ENCODE results near the gene SIK3.
"Not testable (repeated sequence)": the region's sequence is repeated elsewhere in the genome, so short reads cannot be mapped to it uniquely, and the experiment has no call there.

Gene SIK3

GRCh38 chr11:116837231-116838091, 260.8 kb downstream of the SIK3 start, which contains the start of gene APOA1:
Gene APOA1 (minus strand): TSS chr11:116837622. CDS start chr11:116837387, 235 bp downstream.
- H3K4me3 ChIP-seq (ENCODE audit: low read depth, low read length) = no peak within 1 kb of the TSS
- TF ChIP-seq, protein P1, sequence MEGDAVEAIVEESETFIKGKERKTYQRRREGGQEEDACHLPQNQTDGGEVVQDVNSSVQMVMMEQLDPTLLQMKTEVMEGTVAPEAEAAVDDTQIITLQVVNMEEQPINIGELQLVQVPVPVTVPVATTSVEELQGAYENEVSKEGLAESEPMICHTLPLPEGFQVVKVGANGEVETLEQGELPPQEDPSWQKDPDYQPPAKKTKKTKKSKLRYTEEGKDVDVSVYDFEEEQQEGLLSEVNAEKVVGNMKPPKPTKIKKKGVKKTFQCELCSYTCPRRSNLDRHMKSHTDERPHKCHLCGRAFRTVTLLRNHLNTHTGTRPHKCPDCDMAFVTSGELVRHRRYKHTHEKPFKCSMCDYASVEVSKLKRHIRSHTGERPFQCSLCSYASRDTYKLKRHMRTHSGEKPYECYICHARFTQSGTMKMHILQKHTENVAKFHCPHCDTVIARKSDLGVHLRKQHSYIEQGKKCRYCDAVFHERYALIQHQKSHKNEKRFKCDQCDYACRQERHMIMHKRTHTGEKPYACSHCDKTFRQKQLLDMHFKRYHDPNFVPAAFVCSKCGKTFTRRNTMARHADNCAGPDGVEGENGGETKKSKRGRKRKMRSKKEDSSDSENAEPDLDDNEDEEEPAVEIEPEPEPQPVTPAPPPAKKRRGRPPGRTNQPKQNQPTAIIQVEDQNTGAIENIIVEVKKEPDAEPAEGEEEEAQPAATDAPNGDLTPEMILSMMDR (IDR thresholded peaks at IDR 0.05; ENCODE audit: low read depth, low read length) = no peak

DNA sequence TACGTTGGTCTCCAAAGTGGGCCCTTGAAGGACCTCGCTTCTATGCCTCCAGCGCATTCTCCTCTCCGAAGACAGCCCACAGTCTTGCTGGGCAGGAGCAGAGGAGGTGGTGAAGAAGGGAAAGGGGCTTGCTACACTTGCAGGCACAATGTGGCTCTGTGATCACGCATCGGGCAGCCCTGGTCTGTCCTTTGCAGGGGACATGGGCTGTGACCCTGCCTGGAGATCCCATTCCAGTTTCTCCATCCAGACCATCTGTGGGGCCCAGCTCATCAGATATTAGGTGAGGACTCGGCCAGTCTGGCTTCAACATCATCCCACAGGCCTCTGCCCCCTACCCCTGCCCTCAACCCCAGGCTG, 261.6 kb downstream of the SIK3 start:
- TF ChIP-seq, protein P1 (IDR thresholded peaks at IDR 0.05; ENCODE audit: low read depth, low read length) = no peak
- no peak overlapping the region for H3K4me3 ChIP-seq (ENCODE audit: low read depth, low read length)

- H3K4me3 ChIP-seq (ENCODE audit: low read depth, low read length) = peak overlapping the region; percentile 41
- TF ChIP-seq, protein P1 (IDR thresholded peaks at IDR 0.05; ENCODE audit: low read depth, low read length) = peak; percentile 49
Measured at GRCh38 chr11:116835791-116836631, 262.2 kb downstream of the SIK3 start.

- peak overlapping the region; percentile 41 for H3K4me3 ChIP-seq (ENCODE audit: low read depth, low read length)
- TF ChIP-seq, protein P1 (IDR thresholded peaks at IDR 0.05; ENCODE audit: low read depth, low read length) = no peak
Measured at GRCh38 chr11:116835042-116835772, 263.0 kb downstream of the SIK3 start.

DNA sequence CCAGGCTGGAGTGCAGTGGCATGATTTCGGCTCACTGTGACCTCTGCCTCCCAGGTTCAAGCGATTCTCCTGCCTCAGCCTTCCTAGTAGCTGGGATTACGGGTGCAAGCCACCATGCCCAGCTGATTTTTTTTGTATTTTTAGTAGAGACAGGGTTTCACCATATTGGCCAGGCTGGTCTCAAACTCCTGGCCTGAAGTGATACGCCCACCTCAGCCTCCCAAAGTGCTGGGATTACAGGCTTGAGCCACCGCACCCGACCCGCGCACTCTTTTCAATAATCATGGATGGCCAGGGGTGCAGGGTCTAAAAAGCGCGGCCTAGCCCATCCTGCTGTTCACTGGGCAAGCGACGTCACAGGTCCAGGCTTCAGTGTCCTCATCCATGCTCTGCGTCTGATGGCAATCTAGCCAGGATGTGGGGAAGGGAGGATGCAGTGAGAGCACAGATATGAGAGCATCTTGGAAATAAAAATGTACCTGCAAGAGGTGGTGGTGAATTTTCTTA, 263.6 kb downstream of the SIK3 start:
- H3K4me3 ChIP-seq (ENCODE audit: low read depth, low read length) = not testable (repeated sequence)

DNA sequence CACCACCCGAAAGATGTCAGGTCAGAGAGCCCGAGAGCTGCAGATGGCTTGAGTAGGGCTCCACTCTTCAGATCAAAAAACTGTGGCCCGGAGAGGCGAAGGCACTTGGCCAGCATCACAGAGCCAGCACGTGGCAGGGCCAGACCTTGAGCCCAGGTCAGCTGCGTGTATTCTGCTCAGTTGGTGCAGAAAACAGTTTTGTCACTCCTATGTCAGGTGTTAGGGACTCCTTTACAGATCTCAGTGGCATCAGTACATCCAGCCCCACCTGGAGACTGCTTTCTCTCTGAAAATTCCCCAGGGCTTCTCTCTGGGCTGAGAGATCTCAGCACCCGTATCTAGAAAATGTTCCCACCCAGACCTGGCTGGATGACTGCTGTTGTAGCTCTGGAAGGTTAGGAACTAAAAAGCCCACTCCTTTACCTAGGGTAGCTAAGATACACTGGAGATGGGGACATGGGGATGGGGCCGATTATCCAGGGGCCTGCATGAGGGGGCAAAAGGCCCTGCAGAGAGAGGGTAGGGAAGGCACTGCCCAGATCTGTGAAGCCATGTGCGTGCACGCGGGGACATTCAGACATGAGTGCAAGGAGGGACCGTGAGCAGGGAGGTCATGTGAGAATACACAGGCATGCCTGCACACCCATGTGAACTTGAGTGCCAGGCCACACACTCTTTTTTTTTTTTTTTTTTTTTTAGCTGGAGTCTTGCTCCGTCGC, 264.3 kb downstream of the SIK3 start:
- TF ChIP-seq, protein P1 (IDR thresholded peaks at IDR 0.05; ENCODE audit: low read depth, low read length) = no peak
- no peak overlapping the region for H3K4me3 ChIP-seq (ENCODE audit: low read depth, low read length)

DNA sequence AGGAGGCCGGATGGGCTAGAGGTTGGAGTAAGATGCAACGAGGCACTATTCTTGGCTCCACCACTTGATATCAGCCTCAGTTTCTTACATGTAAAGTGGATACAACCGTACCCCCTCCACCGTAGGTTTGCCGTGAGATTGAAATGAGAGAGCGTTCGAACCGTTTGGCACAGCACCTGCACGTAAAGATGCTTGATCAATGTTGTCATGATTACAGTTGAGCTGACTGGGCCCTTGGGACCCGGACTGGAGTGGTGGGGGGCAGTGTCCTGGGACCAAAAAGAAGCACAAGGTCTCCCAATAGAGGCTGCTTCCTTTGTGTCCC, 264.8 kb downstream of the SIK3 start:
- H3K4me3 ChIP-seq (ENCODE audit: low read depth, low read length) = no peak overlapping the region
- TF ChIP-seq, protein P1 (IDR thresholded peaks at IDR 0.05; ENCODE audit: low read depth, low read length) = no peak

All from WI38 (cell line).